HG02763 (cell line): ENCODE data around the gene ATF3.
"Not testable (repeated sequence)": the region's sequence is repeated elsewhere in the genome, so short reads cannot be mapped to it uniquely, and the experiment has no call there.

Experiments used
- ATAC-seq: cut with Tn5 transposase; IDR thresholded peaks from one replicate; pipeline ENCODE4 v1.9.1; 2021; ENCODE audit warnings: mild to moderate bottlenecking, moderate library complexity; ENCODE audit not compliant: unreplicated experiment

ATF3 gene

DNA sequence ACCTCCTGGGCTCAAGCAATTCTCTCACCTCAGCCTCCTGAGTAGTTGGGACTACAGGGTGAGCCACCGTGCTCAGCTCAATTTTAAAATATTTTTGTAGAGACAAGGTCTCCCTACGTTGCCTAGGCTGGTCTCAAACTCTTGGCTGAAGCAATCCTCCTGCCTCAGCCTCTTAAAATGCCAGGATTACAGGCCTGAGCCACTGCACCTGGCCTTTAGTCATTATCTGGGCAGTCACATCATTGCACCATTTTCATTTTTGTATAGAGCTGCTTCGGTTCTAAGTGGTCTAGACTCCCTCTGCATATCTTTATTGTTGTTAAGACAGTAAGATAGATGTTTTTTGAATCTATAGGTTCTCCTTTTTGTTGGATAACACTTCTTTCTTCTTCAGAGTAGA is 39.9 kb downstream of the ATF3 start:
- no peak for ATAC-seq

DNA sequence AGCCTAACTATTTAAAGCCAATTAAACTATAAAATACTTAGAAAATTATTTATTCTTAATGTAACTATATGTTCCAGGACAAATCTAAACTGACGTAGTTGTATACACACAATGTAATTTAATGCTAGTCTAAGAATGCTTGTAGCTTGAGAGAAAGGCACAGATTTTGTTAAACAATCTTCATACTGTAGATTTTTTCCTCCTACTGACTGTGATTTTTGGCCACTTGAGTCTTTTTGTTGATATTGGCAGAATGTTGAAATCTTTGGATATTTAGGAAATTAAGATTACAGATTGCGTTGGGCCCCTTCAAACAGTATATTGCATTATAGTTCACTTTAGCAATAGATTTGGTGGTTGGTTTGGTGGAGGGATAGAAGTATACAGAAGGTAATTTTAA is 40.5 kb downstream of the ATF3 start:
- no peak for ATAC-seq

DNA sequence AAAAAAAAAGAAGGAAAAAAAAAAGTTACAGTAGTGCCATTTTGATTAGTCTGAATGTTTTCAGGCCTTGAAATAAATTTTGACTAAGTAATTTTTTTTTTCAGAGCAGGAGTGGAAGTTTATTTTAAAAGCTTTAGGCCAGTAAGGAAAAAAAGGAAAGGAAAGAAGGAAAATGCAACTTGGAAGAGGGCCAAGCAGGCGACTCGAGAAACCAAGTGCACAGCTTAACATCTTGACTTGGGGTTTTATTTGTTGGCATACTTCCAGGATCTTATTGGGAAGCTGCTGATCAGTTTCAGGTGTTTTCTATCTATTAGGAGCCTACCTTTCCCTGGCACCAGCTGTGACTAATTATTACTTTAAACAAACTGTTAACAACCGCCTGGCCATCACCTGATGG is 41.7 kb downstream of the ATF3 start:
- no peak for ATAC-seq

GRCh38 chr1:212651521-212651920 is 43.0 kb downstream of the ATF3 start:
- no peak for ATAC-seq

DNA sequence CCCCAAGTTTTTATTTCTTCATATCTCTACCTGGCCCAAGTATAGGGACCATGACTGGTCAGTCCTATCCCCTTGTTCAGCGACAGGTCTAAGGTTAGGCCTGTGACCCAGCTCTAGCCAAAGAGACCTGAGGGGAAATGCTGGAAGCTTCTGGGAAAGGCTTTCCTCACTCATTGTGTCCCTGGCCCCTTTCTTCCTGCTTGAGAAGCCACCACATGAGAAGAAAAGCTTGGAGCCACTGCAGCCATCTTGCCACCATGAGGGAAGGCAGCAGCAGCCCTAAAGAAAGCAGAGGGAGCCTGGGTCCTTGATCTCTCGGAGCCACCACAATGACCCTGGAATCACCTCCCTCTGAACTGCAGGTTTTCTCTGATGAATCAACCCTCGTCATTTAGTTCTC is 43.4 kb downstream of the ATF3 start:
- no peak for ATAC-seq

DNA sequence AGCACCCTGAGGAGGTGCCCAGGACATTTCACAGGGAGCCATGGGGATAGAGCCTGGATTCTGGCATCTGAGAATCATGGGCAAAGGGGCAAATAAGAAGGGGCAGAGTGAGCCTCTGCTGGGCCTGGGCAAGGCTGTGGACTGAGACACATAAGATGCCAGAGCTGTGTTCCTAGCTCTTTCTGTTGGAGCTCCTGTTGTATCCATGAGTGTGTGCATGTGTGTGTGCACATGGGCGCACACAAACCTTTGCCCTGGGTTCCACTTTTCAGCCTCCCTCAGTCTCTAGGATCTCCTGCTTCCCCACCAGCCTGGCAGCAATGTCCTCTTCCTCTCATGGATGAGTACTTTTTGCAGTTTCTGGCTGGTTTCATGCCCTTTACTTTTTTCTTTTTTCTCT is 44.0 kb downstream of the ATF3 start:
- no peak for ATAC-seq

GRCh38 chr1:212655668-212656440 is 47.3 kb downstream of the ATF3 start:
- no peak for ATAC-seq

DNA sequence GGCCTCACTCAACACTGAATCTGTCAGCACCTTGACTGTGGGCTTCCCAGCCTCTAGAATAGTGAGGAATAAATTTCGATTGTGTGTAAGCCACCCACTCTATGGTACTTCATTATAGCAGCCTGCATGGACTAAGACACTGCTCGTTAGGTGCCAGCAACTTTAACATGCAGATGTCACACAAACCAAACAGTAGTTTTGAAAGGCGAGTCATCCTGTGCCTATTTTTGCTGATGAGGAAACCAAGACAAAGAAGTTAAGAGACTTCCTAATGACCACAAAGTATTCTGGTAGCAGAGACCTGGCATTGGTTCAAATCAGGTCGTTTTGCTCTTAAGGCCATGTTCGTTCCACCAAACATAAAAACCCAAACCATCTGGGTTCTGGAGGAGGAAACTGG is 48.2 kb downstream of the ATF3 start:
- ATAC-seq, result no peak

DNA sequence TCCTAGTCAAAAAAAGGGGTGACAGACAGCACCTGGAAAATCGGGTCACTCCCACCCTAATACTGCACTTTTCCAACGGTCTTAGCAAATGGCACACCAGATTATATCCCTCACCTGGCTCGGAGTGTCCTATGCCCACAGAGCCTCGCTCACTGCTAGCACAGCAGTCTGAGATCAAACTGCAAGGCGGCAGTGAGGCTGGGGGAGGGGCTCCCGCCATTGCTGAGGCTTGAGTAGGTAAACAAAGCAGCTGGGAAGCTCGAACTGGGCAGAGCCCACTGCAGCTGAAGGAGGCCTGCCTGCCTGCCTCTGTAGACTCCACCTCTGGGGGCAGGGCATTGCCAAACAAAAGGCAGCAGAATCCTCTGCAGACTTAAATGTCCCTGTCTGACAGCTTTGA is 49.7 kb downstream of the ATF3 start:
- not testable (repeated sequence) for ATAC-seq

- no peak for ATAC-seq
Observed at GRCh38 chr1:212664409-212665199, 56.0 kb downstream of the ATF3 start.

DNA sequence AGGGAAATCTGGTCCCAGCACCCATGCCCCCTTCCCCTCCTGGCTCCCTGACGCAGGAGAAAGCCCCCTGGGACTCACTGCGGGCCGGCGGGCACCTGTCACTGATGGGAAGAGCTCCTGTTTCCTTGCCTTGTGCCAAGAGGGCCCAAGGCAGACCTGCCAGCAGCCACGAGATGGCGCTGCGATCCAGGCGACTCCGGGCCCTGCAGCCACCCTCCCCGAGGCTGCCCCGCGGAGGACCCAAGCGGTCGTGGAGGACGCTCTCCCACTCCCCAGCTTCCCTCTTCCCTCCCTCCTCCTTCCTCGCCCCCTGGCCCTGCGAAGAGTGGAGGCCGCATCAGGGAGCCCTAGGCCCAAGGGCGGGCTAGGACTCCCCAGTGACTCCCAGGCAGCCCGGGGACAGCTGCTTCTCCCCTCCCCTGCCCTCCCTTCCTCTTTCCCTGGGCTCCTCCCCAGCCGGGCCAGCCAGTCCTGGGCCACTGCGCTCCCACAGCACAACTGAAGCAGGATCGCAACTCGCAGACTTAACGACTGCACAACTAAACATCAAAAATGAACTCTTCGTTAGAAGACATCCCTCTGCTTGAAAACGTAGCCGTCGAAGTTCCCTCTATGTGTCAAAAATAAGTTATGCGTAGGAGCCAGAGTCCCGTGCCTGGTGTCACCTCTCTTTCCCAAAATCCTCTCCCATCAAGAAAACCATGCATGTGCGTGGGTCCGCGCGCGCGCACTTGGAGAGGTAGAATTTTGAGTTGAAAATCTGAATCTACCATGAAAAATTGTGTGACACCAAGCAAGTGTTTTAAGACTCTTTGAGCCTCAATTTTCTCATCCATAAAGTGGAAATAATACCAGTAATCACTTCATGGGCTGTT is 56.9 kb downstream of the ATF3 start:
- peak; percentile 89 for ATAC-seq

DNA sequence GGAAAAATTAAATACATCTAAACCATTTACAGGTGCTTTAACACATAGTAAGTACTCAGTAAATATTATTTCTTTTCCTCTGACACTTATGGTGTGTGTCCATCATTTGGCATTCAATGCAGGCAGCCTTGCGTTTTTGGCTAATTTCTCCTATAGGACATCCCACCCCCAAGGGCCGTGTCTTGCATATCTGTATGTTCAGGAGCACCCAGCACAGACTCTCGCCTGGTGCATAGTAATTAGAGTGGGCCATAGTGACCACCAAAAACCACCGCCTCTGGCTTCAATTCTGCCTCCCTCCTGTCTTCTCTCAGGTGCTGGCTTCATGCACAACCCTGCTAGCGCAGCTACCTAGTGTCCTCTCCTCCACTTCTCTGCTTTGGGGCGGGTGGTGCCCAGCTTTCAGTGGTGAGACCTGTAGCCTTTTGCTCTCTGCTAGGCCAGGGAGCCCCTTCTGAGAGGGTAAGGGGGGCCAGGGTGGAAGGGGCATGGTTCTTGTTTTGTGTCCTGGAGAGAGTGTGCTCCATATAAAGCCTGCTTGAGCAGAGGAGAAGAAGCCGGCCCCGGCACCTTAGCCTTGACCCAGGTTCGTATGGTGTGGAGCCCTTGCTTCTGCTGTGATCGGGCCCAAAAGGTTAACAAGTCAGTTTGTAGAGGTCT is 57.7 kb downstream of the ATF3 start:
- no peak for ATAC-seq

GRCh38 chr1:212667223-212668139 is 58.9 kb downstream of the ATF3 start:
- ATAC-seq, result no peak

DNA sequence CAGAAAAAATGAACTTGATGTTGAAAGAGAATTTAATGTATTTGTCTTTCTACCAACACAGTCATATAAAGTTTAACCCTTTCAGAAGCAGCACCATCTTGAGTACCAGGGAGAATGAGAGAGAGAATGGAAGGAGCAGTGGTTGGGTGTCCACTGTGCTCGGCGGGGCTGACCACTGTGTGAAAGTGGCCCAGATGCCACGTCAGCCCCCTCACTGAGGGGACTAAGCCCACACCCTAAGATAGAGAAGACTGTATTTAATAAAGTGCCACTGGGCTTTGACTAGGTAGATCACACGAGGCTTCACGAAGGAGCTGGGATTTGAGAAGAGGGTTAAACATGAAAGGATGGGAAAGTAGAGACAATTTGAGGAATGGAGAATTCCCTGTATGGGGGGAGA is 59.9 kb downstream of the ATF3 start:
- ATAC-seq, result no peak

DNA sequence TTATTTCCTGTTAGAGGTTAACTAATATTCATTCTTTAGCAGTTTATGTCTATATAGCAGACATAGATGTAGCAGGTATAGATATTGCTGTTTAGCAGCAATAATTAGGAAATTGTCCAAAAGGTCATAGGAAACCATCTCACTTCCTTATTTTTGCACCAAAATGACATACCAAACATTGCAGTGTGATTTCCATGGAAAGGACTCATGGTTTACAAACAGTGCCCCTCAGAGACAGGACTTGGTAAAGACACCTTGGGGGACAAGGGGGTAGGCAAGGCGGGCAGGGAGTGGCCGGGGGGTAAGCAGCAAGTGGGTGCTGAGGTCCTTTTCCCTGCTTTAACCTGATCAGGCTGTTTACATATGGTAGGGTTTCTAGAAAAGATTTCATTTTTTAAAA is 60.5 kb downstream of the ATF3 start:
- ATAC-seq, result no peak

- no peak for ATAC-seq
Observed at GRCh38 chr1:212669600-212669999, 61.0 kb downstream of the ATF3 start.

- ATAC-seq, result no peak
Observed at GRCh38 chr1:212670301-212670700, 61.7 kb downstream of the ATF3 start.
